ENCODE measurements around the gene TSC22D2. TPM values are rescaled to one million over a fixed set of nuclear protein-coding genes. Genes with fewer than 3 reads are reported as not detected.

The TSC22D2 gene
- total and polyA plus RNA-seq, 2 of the 4 experiments (the other 2 are of a cell fraction): 12.2 to 20.5 TPM

GRCh38 chr3:150515210-150515609 lies 107.1 kb downstream of the TSC22D2 start:
- H3K27me3 ChIP-seq (ENCODE audit: control insufficient read depth, insufficient read depth, low read length): no peaks in the 10 kb centered on the region
- intact Hi-C loops (cut with micrococcal nuclease): loop anchor here (10.0 kb wide), 1 partner anchor 580 kb away; no protein-coding TSS in a partner anchor
- no peaks in the 10 kb centered on the region for H4K20me1 ChIP-seq (ENCODE audit: insufficient read depth, low read length)
- in situ Hi-C loops (cut with MboI; ENCODE audit: low sequenced_read_pairs): no loop called here
- H2AK5ac ChIP-seq (ENCODE audit: low read depth, low read length): no peak overlapping the region
- no peak overlapping the region for H3K23ac ChIP-seq (ENCODE audit: low read depth, low read length)
- no peaks in the 10 kb centered on the region for H3K9me1 ChIP-seq (ENCODE audit: insufficient read depth, low read length)
- ATAC-seq (ENCODE audit: low read depth) (no peak), DNase-seq (no peak)
- no peaks in the 10 kb centered on the region for H3K4me1 ChIP-seq (ENCODE audit: control insufficient read depth, insufficient read depth, low read length)
- POLR2A ChIA-PET (ENCODE audit: unreplicated experiment): no interaction called here
- H3K79me1 ChIP-seq (ENCODE audit: low read depth in 1 of 2, low read length in 2 of 2): no peaks in the 10 kb centered on the region
- no peak overlapping the region for H3K4me2 ChIP-seq (ENCODE audit: low read depth, low read length)
- WGBS, 2 experiments (ENCODE audit: extremely low coverage in 2 of 2, insufficient read length in 1 of 2): no CpG with 5 or more reads among the region's 4 CpGs
- TF ChIP-seq NFE2L2 (IDR thresholded peaks at IDR 0.05; ENCODE audit: low read depth, low read length) (peak; percentile 91), MAFK (IDR thresholded peaks at IDR 0.05; ENCODE audit: low read depth, low read length) (peak; percentile 64), CHD1 (IDR thresholded peaks at IDR 0.05; ENCODE audit: low read depth, low read length) (no peak), POLR2A (IDR thresholded peaks at IDR 0.05; ENCODE audit: low read depth, low read length) (no peak), FOS (IDR thresholded peaks at IDR 0.05; ENCODE audit: low read depth, low read length) (no peak), CEBPB (IDR thresholded peaks at IDR 0.05; ENCODE audit: low read depth, low read length) (no peak), SMC3 (IDR thresholded peaks at IDR 0.05; ENCODE audit: low read depth, low read length) (no peak), ELK1 (IDR thresholded peaks at IDR 0.05; ENCODE audit: borderline replicate concordance, low read depth, low read length) (no peak)
- TF ChIP-seq, protein P1, sequence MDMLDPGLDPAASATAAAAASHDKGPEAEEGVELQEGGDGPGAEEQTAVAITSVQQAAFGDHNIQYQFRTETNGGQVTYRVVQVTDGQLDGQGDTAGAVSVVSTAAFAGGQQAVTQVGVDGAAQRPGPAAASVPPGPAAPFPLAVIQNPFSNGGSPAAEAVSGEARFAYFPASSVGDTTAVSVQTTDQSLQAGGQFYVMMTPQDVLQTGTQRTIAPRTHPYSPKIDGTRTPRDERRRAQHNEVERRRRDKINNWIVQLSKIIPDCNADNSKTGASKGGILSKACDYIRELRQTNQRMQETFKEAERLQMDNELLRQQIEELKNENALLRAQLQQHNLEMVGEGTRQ (IDR thresholded peaks at IDR 0.05; ENCODE audit: low read depth, low read length): no peak
- H4K8ac ChIP-seq (ENCODE audit: low read depth in 2 of 2, low read length in 2 of 2): no peak overlapping the region
- no peak overlapping the region for H3K4ac ChIP-seq (ENCODE audit: low read depth, low read length)
- no peak overlapping the region for H2BK120ac ChIP-seq (ENCODE audit: low read depth, low read length)
- BruUV-seq (replicated peaks): no TSS peak
- no peak overlapping the region for H4K91ac ChIP-seq (ENCODE audit: insufficient read depth, low read depth, low read length)
- H3K4me3 ChIP-seq (ENCODE audit: insufficient read depth, low read depth, low read length): no peak overlapping the region
- no peak overlapping the region for H3K56ac ChIP-seq (ENCODE audit: extremely low read depth, insufficient read depth, low read length)
- no peaks in the 10 kb centered on the region for H3K9me3 ChIP-seq (ENCODE audit: control insufficient read depth, insufficient read depth, low read length)
- H2BK15ac ChIP-seq (ENCODE audit: low read depth, low read length): no peak overlapping the region
- no peak overlapping the region for H3K9ac ChIP-seq (ENCODE audit: low read depth, low read length)
- H3K14ac ChIP-seq (replicated peaks; ENCODE audit: low read depth, low read length): no peak overlapping the region
- no peaks in the 10 kb centered on the region for H3K36me3 ChIP-seq (ENCODE audit: control insufficient read depth, insufficient read depth, low read length)
- no peak overlapping the region for H2BK20ac ChIP-seq (ENCODE audit: low read depth, low read length)
- no peak overlapping the region for H3K27ac ChIP-seq (ENCODE audit: insufficient read depth, low read length)
- CTCF ChIA-PET: no interaction called here
- H2AFZ ChIP-seq (replicated peaks; ENCODE audit: low read length, poor library complexity): no peak overlapping the region
- no peak overlapping the region for H3K18ac ChIP-seq (ENCODE audit: low read depth, low read length)
- H2AK9ac ChIP-seq (replicated peaks; ENCODE audit: low read depth, low read length, poor library complexity): no peak overlapping the region
- H2BK5ac ChIP-seq (ENCODE audit: low read depth, low read length, poor library complexity, severe bottlenecking): no peak overlapping the region
- dilution Hi-C loops (cut with HindIII; ENCODE audit: low sequenced_read_pairs, unreplicated experiment): no loop called here
- H4K5ac ChIP-seq (ENCODE audit: low read depth, low read length): no peak overlapping the region

Other genes starting within 250 kb of the TSC22D2 start
- gene SERP1, start 138.2 kb downstream of the TSC22D2 start, total RNA-seq (2012; rRNA removed): 64.0 and 111 TPM in 2 replicates
- 73.4 and 106 TPM in 2 replicates for gene SERP1, start 138.2 kb downstream of the TSC22D2 start, polyA plus RNA-seq (2012; rRNA removed)
- gene EIF2A, start 138.5 kb downstream of the TSC22D2 start, total RNA-seq (2012; rRNA removed): 138 and 166 TPM in 2 replicates
- gene EIF2A, start 138.5 kb downstream of the TSC22D2 start, polyA plus RNA-seq (2012; rRNA removed): 58.6 and 61.2 TPM in 2 replicates
- 399 and 415 TPM in 2 replicates for gene SELENOT, start 195.0 kb downstream of the TSC22D2 start, total RNA-seq (2012; rRNA removed)
- gene SELENOT, start 195.0 kb downstream of the TSC22D2 start, polyA plus RNA-seq (2012; rRNA removed): 344 and 365 TPM in 2 replicates